ENCODE data around the gene CAPN12. TPM values are rescaled to one million over a fixed set of nuclear protein-coding genes. Genes with fewer than 3 reads are reported as not detected.

Gene CAPN12
- polyA plus RNA-seq, 5 donors: 2.4 to 5.7 (median 3.6) TPM

GRCh38 chr19:38739440-38740256 is 4.6 kb downstream of the CAPN12 start:
- no peak for DNase-seq

DNA sequence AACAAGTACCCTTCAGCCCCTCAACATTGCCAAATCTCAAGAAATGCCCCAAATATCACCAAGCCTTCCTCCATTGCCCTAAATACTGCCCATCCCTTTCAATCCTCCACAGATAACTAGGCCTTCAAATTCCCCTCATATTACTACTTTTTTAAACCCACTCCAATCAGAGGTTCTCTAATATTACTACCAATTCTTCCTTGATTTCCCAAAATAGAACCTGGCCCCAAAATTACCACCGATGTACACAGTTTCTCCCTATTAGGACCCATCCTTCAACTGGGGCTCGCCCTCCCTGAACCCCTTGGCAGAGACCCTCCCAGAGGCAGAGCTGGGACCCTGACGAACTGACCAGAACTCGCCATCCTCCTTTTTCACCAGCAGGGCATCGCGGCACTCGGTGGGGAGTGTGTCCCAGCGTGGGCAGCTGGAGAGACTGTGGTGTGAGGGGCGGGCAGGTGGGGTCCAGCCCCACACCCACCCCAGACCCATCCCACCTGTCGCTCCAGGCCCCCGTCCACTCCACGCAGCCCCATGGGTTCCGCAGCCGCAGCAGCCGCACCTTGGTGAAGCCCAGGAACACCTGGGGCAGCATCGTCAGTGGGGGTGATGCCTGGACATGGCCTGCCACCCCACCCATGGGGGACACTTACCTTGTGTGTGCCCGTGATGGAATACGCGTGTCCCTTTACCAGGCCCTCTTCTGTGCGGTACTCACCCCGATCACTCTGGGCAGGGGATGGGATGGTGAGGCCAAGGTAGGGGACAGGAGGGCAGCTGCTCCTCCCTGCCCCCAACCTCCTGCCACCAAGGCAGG is 6.1 kb downstream of the CAPN12 start:
- no peak for DNase-seq

- no peak for DNase-seq
Observed at GRCh38 chr19:38737281-38737865, 6.9 kb downstream of the CAPN12 start.

- DNase-seq: no peak
Observed at GRCh38 chr19:38736413-38737280, 7.6 kb downstream of the CAPN12 start.

DNA sequence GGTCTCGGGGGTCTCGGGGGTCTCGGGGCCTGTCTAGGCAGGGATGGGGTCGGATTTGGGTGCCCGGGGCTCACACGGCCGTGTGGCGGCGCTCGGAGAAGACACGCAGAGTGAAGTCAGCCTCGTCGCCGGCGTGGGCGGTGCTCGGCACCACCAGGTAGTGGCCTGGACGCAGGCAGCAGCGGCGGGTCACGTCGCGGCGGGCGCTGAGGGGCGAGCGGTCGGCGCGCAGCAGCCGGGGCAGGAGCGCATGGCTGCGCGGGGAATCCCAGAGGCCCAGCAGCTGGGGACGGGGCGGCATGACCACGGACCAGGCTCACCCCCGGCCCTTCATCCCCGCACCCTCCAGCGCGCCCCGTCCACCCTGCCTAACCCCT is 8.2 kb downstream of the CAPN12 start:
- DNase-seq: no peak

- no peak for DNase-seq
Observed at GRCh38 chr19:38735257-38735686, 9.0 kb downstream of the CAPN12 start.

- DNase-seq: no peak
Observed at GRCh38 chr19:38734426-38735256, 9.6 kb downstream of the CAPN12 start.

DNA sequence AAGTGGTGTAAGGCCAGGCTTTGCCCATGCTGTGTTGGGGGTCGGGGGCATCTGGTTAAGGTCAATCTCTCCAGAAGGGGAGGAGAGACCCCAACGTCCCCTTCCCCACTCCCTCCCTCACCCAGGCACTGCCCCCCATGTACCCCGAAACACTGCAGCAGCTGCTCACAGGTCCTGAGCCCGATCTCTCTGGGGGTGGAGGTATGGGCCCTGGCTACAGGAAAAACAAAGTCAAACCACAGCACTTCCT is 10.2 kb downstream of the CAPN12 start:
- no peak for DNase-seq

DNA sequence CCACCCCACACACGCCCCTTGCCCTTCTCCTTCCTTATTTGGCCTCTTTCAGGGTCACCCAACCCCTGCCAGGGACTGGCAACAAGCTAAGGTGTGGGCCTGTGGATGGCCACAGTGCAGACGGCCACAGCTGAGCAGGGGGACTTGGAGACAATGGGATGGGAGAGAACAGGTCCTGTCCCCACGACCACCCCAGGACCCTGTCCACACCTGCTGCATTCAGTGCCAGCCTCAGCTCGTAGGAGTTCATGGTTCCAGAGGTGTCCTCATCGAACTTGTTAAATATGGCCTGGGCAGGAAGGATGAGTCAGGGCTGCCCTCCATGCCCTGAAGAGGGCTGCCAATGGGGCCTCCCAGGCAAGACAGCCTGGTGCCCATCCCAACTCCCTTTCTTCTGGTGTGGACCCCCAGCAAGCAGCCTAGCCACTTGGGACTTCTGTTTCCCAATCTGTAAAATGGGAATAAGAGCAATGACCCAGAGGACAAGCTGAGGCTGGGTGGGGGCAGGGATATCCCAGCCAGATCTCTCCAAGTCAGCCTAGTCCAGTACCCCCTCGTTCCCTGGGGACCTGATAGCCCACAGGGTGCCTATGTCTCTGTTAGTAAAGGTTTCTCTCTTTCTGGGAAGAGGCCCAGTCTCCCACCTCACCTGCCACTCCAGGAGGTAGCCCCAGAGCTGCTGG is 10.6 kb downstream of the CAPN12 start:
- no peak for DNase-seq

DNA sequence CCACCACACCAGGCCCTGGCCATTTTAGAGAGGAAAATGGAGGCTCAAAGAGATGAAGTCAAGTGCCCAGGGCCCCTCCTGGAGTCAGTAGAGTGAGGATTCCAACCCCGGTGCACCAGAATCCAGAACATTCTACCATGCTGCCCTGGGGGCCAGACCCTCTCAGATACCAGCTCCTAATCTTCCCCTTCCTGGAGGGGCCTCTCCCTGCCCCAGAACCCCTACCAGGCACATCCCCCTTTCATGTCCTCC is 11.1 kb downstream of the CAPN12 start:
- DNase-seq: no peak

- DNase-seq: no peak
Observed at GRCh38 chr19:38731654-38732301, 12.5 kb downstream of the CAPN12 start.

- DNase-seq: no peak
Observed at GRCh38 chr19:38730731-38731589, 13.3 kb downstream of the CAPN12 start.

- DNase-seq: no peak
Observed at GRCh38 chr19:38730470-38730730, 13.9 kb downstream of the CAPN12 start.

GRCh38 chr19:38729653-38730469 is 14.4 kb downstream of the CAPN12 start:
- DNase-seq: peak in 1 of 2 donors; percentile 34

GRCh38 chr19:38728752-38729541 is 15.3 kb downstream of the CAPN12 start:
- DNase-seq: no peak

DNA sequence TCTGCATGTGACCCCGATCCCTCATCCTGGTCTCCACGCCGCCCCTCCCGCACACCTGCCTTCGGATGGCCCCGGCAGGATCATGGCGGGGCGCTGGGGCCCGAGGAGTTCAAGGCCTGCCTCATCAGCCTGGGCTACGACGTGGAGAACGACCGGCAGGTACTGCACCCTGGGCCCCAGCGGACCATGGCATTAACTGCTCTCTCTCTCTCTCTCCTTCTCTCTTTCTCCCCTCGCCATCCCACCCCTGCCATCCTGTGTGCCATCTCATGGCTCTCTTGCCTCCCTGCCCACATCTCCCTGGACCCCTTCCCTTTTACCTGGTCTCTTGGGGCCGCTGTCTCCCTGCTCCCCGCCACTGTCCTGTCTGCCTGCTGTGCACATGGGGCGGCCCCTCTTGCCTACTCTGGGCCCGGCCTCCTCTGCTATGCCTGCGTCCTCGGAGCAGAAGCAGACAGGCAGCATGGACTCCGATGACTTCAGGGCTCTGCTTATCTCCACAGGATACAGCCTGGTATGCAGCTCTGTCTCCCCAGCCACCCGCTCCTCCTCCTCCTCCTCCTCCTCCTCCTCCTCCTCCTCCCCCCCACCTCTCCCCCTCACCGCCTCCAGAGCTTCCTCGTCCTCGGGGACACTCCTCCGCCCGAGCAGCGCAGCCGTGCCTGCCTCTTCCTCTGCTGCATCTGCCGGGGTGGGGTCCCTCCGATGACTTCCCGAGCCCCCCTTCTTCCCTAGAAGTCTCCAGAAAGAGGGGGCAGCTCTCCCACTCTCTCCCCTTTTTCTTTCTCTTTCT is 16.2 kb downstream of the CAPN12 start:
- DNase-seq: no peak

DNA sequence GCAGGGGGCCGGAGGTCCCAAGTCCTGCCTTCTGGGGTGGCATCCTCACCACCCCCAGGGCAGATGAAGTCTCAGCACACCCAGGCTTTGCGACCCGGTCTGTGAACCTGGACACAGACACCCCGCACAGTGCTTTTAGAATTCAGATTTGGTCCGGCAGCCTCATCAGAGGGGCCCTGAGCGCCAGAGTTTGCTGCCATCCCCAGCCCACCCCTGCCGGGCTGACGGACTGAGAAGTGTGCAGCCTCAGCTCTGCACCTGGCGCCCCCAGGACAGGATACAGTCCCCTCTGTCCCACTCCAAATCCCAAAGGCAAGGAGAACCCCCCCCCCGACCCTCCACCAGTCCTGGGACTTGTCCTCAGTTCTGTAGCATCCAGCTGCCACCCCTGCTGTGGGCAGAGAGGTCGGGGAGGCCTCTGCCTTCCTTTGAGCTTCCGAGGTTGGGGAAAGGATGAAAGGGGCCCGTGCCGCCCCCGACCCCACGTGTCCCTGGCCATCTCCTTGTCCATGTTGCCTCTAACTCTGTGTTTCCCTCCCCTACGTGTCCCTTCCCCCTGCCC is 16.9 kb downstream of the CAPN12 start:
- no peak for DNase-seq
